Fibroblast of skin of left biceps (primary cell): ENCODE measurements around the gene SHC4.
"Not testable (repeated sequence)": the region's sequence is repeated elsewhere in the genome, so short reads cannot be mapped to it uniquely, and the experiment has no call there.

Source experiments
- DNase-seq, 2 experiments: peaks; one replicate each; pipeline ENCODE4 v3.0.0-alpha.2; 2013; ENCODE audit warnings: low read depth in 2 of 2

Gene SHC4

GRCh38 chr15:48883699-48884098, 80.0 kb downstream of the SHC4 start:
- no peak for DNase-seq

- DNase-seq = no peak
These were observed 83.6 kb downstream of the SHC4 start for GRCh38 chr15:48880070-48880634.

GRCh38 chr15:48877630-48878595, 85.8 kb downstream of the SHC4 start, which contains the start of gene EID1:
EID1 (plus strand) TSS chr15:48878134; CDS start chr15:48878177, 43 bp downstream.
- peak; percentile 85 to 86 for DNase-seq

- DNase-seq = no peak
These were observed 87.7 kb downstream of the SHC4 start for GRCh38 chr15:48876057-48876456.

- DNase-seq = no peak
These were observed 88.3 kb downstream of the SHC4 start for GRCh38 chr15:48875241-48875960.

GRCh38 chr15:48872632-48873031, 91.1 kb downstream of the SHC4 start:
- DNase-seq = no peak

- no peak for DNase-seq
These were observed 92.2 kb downstream of the SHC4 start for GRCh38 chr15:48871542-48871941.

- DNase-seq = no peak
These were observed 93.8 kb downstream of the SHC4 start for GRCh38 chr15:48869966-48870365.

- no peak for DNase-seq
These were observed 95.2 kb downstream of the SHC4 start for GRCh38 chr15:48868536-48868935.

GRCh38 chr15:48868023-48868422, 95.7 kb downstream of the SHC4 start:
- DNase-seq = no peak

GRCh38 chr15:48866141-48866563, 97.6 kb downstream of the SHC4 start:
- no peak for DNase-seq

GRCh38 chr15:48865370-48866079, 98.2 kb downstream of the SHC4 start:
- peak; percentile 50 to 51 for DNase-seq

GRCh38 chr15:48862705-48863104, 101.0 kb downstream of the SHC4 start:
- no peak for DNase-seq

- peak in 1 of 2 experiments; percentile 48 for DNase-seq
These were observed 101.8 kb downstream of the SHC4 start for GRCh38 chr15:48861813-48862431.

- DNase-seq = no peak
These were observed 104.3 kb downstream of the SHC4 start for GRCh38 chr15:48859426-48859825.

- no peak for DNase-seq
These were observed 105.3 kb downstream of the SHC4 start for GRCh38 chr15:48858401-48858800.

GRCh38 chr15:48856942-48857341, 106.8 kb downstream of the SHC4 start:
- DNase-seq = no peak

GRCh38 chr15:48855501-48856440, 107.9 kb downstream of the SHC4 start:
- DNase-seq = no peak

GRCh38 chr15:48854434-48854833, 109.3 kb downstream of the SHC4 start:
- not testable (repeated sequence) for DNase-seq

GRCh38 chr15:48851956-48852355, 111.8 kb downstream of the SHC4 start:
- no peak for DNase-seq
